Endothelial cell of umbilical vein (primary cell): ENCODE measurements around the gene JHY.

Experiments used
- EZH2 ChIP-seq: IDR thresholded peaks from 2 replicates; pipeline ENCODE4 v1.6.1; 2012; ENCODE audit warnings: borderline replicate concordance, low read depth, mild to moderate bottlenecking, moderate library complexity, low read length, inconsistent platforms; ENCODE audit not compliant: severe bottlenecking
- JUN ChIP-seq: IDR thresholded peaks from 2 replicates; pipeline ENCODE4 v1.6.1; 2011; ENCODE audit warnings: borderline replicate concordance, low read depth; ENCODE audit not compliant: insufficient read length, insufficient read depth
- POLR2A ChIP-seq: IDR thresholded peaks from 2 replicates; pipeline ENCODE4 v1.6.1; 2012; ENCODE audit warnings: low read depth, mild to moderate bottlenecking, control low read depth, low read length
- POLR2AphosphoS5 ChIP-seq: IDR thresholded peaks from 2 replicates; pipeline ENCODE4 v1.6.1; 2012; ENCODE audit warnings: low read depth, mild to moderate bottlenecking, control low read depth, low read length, moderate library complexity; ENCODE audit not compliant: insufficient read depth
- TF ChIP-seq, protein P1 (sequence below), 2 donors: IDR thresholded peaks; 1 replicate in 1 of 2; 2 replicates in 1 of 2; pipeline ENCODE4 v1.5.1; 2011; ENCODE audit warnings: low read length in 2 of 2, mild to moderate bottlenecking in 2 of 2, moderate library complexity in 2 of 2, control low read depth in 1 of 2, inconsistent platforms in 1 of 2, low read depth in 1 of 2; ENCODE audit not compliant: insufficient read depth in 1 of 2; ENCODE audit errors: extremely low read depth in 1 of 2
- TF ChIP-seq, protein P2 (sequence below): IDR thresholded peaks from 2 replicates; pipeline ENCODE4 v1.6.1; 2011; ENCODE audit not compliant: insufficient read depth, insufficient read length

DNA sequence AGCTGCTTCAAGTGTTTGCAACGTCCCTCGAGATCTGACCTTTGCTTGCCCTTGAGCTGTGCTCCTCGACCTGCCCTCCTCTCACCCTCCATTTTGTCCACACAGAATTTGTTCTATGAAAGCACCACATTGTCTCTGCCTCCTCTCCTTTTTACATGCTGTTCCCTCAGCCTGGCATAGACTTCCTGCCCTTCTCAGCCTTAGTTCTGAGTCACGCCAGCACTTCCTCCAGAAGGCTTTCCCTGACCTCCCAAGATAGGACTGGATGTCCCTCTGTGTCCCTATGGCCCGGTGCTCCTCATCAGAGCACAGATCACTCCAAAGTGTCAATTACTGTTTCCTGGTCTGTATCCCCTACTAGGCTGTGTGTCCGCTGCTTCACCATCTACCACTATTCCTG lies 16.2 kb downstream of the JHY start:
- TF ChIP-seq POLR2AphosphoS5: no peak
- TF ChIP-seq, protein P1, sequence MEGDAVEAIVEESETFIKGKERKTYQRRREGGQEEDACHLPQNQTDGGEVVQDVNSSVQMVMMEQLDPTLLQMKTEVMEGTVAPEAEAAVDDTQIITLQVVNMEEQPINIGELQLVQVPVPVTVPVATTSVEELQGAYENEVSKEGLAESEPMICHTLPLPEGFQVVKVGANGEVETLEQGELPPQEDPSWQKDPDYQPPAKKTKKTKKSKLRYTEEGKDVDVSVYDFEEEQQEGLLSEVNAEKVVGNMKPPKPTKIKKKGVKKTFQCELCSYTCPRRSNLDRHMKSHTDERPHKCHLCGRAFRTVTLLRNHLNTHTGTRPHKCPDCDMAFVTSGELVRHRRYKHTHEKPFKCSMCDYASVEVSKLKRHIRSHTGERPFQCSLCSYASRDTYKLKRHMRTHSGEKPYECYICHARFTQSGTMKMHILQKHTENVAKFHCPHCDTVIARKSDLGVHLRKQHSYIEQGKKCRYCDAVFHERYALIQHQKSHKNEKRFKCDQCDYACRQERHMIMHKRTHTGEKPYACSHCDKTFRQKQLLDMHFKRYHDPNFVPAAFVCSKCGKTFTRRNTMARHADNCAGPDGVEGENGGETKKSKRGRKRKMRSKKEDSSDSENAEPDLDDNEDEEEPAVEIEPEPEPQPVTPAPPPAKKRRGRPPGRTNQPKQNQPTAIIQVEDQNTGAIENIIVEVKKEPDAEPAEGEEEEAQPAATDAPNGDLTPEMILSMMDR (IDR thresholded peaks at IDR 0.05; ENCODE audit: extremely low read depth in 1 of 2, insufficient read depth in 1 of 2, low read depth in 1 of 2, low read length in 2 of 2): no peak
- TF ChIP-seq POLR2A: no peak
- TF ChIP-seq, protein P2, sequence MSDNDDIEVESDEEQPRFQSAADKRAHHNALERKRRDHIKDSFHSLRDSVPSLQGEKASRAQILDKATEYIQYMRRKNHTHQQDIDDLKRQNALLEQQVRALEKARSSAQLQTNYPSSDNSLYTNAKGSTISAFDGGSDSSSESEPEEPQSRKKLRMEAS: no peak
- TF ChIP-seq JUN: no peak
- TF ChIP-seq EZH2: no peak
